ENCODE results near the gene MIDN.

DNA sequence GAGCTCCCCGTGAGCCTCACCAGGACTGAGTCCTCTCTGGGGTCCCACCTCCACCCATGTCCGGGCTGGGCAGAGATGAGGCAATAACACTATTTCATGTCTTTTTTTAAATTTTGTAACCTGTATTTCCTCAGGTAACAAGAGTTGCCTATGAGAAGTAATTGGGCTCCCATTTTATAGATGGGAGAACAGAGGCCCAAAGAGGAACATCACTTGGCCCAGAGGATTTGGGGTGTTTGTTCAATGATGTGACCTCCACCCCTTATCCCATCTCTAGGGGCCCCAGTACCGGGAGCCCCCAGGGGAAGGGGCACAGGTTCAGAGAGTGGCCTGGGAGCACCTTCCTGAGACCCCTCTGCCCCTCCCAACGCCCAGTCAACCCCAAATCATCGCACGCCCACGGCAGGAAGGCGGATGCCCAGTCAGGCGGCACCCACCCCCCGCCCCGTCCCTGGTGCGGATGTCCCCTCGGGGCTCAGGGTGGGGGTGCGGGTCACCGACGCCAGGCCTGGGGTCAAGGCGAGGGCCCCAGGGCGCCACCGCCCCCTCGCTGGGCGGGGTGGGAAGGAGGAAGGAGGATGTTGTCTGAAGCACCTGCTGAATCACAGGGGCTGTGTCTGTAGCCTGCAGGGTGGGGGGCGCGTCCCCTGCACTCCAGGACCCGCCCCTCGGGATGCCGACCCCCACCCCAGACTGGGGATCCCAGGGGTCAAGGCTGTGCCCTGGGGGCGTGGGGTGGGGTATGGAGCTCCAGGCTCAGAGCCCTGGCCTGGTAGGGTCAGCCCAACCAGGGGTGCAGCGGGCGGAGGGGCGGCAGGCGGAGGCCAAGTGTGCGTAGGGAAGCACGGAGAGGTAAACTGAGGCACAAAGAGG, 11.7 kb downstream of the MIDN start:
- TF ChIP-seq POLR2A (IDR thresholded peaks at IDR 0.05; ENCODE audit: low read depth, low read length) (no peak), POLR2AphosphoS5 (IDR thresholded peaks at IDR 0.05; ENCODE audit: low read depth, low read length) (no peak), TAF1 (IDR thresholded peaks at IDR 0.05; ENCODE audit: borderline replicate concordance, low read depth, low read length) (no peak)

Measured in GM12892 (cell line).